Hepatocyte (in vitro differentiated cells): ENCODE measurements around the gene RPLP1. TPM values are rescaled to one million over a fixed set of nuclear protein-coding genes. Genes with fewer than 3 reads are reported as not detected.

Experiments used
- DNase-seq: peaks from one replicate; pipeline ENCODE4 v3.0.0-alpha.2; 2016; ENCODE audit warnings: low spot score
- H2AFZ ChIP-seq: fragments of 200-600 bp; sonication (generic); 2 replicates; pipeline ENCODE4 v1.6.0; 2016; ENCODE audit warnings: antibody characterized with exemption, mild to moderate bottlenecking
- H3K27ac ChIP-seq: fragments of 200-600 bp; sonication (generic); 2 replicates; pipeline ENCODE4 v1.5.1; 2016; ENCODE audit warnings: mild to moderate bottlenecking
- H3K27me3 ChIP-seq: fragments of 200-600 bp; sonication (generic); 2 replicates; pipeline ENCODE4 v1.6.1; 2016
- H3K36me3 ChIP-seq: fragments of 200-600 bp; sonication (generic); replicated peaks from 2 replicates; pipeline ENCODE4 v1.5.1; 2016; ENCODE audit warnings: low read depth; ENCODE audit not compliant: insufficient read depth
- H3K4me1 ChIP-seq: fragments of 200-600 bp; sonication (generic); 2 replicates; pipeline ENCODE4 v1.5.1; 2016; ENCODE audit warnings: mild to moderate bottlenecking, moderate library complexity; ENCODE audit not compliant: insufficient read depth
- H3K4me2 ChIP-seq: fragments of 200-600 bp; sonication (generic); 2 replicates; pipeline ENCODE4 v1.6.0; 2016
- H3K4me3 ChIP-seq: fragments of 200-600 bp; sonication (generic); 2 replicates; pipeline ENCODE4 v1.5.1; 2016; ENCODE audit warnings: mild to moderate bottlenecking
- H3K79me2 ChIP-seq: fragments of 200-600 bp; sonication (generic); 2 replicates; pipeline ENCODE4 v1.6.0; 2017; ENCODE audit warnings: mild to moderate bottlenecking
- H3K9me2 ChIP-seq: fragments of 200-600 bp; sonication (generic); replicated peaks from 2 replicates; pipeline ENCODE4 v1.6.0; 2017; ENCODE audit warnings: mild to moderate bottlenecking; ENCODE audit not compliant: insufficient read depth
- H3K9me3 ChIP-seq: fragments of 200-600 bp; sonication (generic); 2 replicates; pipeline ENCODE4 v1.5.1; 2016; ENCODE audit warnings: low read depth, mild to moderate bottlenecking
- H4K20me1 ChIP-seq: fragments of 200-600 bp; sonication (generic); 2 replicates; pipeline ENCODE4 v1.6.0; 2016; ENCODE audit warnings: mild to moderate bottlenecking; ENCODE audit not compliant: insufficient read depth, poor library complexity, severe bottlenecking
- CTCF ChIP-seq: fragments of 200-600 bp; sonication (generic); IDR thresholded peaks from 2 replicates; pipeline ENCODE4 v1.5.1; 2016; ENCODE audit warnings: antibody characterized with exemption, mild to moderate bottlenecking; ENCODE audit not compliant: poor library complexity
- EZH2 ChIP-seq: fragments of 200-600 bp; sonication (generic); IDR thresholded peaks from 2 replicates; pipeline ENCODE4 v1.6.1; 2016; ENCODE audit warnings: antibody characterized with exemption, mild to moderate bottlenecking, borderline replicate concordance
- EZH2phosphoT487 ChIP-seq: fragments of 200-600 bp; sonication (generic); IDR thresholded peaks from one replicate; pipeline ENCODE4 v1.6.1; 2018; ENCODE audit warnings: antibody characterized with exemption, mild to moderate bottlenecking, low read depth, moderate library complexity; ENCODE audit not compliant: unreplicated experiment, severe bottlenecking
- WGBS: methylation state at CpG from one replicate; pipeline ENCODE4 v1.1.6; 2016; ENCODE audit warnings: low lambda C conversion rate; ENCODE audit errors: missing lambda C conversion rate; 5-methylcytosine and 5-hydroxymethylcytosine counted together
- polyA plus RNA-seq: library from polyadenylated mRNA; unstranded; fragments of >200 nt; fragmentation: Nextera tagmentation; extraction: Ambion mirVana; gene quantifications from 2 replicates; pipeline ENCODE4 v1.2.1, GENCODE V29; 2016
- total RNA-seq: library from RNA; depleted of rRNA; stranded (reverse); fragments of >200 nt; gene quantifications from 2 replicates; pipeline ENCODE4 v1.2.3, GENCODE V29; 2014

Gene RPLP1
- total and polyA plus RNA-seq, 2 experiments from 2014 or later, result 210 to 884 TPM

GRCh38 chr15:69472562-69472961 is 19.9 kb downstream of the RPLP1 start:
- no peak for DNase-seq
- Histone ChIP-seq H3K9me2 (no peaks in the 10 kb centered on the region), H3K27ac (no peak overlapping the region), H3K79me2 (no peaks in the 10 kb centered on the region), H3K27me3 (no peaks in the 10 kb centered on the region), H4K20me1 (no peaks in the 10 kb centered on the region), H3K9me3 (no peaks in the 10 kb centered on the region), H3K4me2 (no peak overlapping the region), H3K4me3 (no peak overlapping the region), H2AFZ (no peak overlapping the region), H3K4me1 (peaks cover 20% of the 10 kb centered on the region), H3K36me3 (no peaks in the 10 kb centered on the region)
- WGBS, result 72% methylated on average over 6 of the region's 6 CpGs
- TF ChIP-seq EZH2, result no peak
- TF ChIP-seq CTCF, result no peak
- no peak for TF ChIP-seq EZH2phosphoT487

- WGBS, result 74% methylated on average over 5 of the region's 5 CpGs
- Histone ChIP-seq H3K9me3 (no peaks in the 10 kb centered on the region), H3K27ac (no peak overlapping the region), H3K36me3 (no peaks in the 10 kb centered on the region), H3K4me3 (no peak overlapping the region), H3K9me2 (no peaks in the 10 kb centered on the region), H3K79me2 (no peaks in the 10 kb centered on the region), H3K4me1 (peaks cover 9% of the 10 kb centered on the region), H3K4me2 (no peak overlapping the region), H2AFZ (no peak overlapping the region), H4K20me1 (no peaks in the 10 kb centered on the region), H3K27me3 (no peaks in the 10 kb centered on the region)
- TF ChIP-seq EZH2 (no peak), CTCF (no peak), EZH2phosphoT487 (no peak)
- DNase-seq, result no peak
These were observed 21.7 kb downstream of the RPLP1 start for GRCh38 chr15:69474291-69474690.

- Histone ChIP-seq H3K27me3 (no peaks in the 10 kb centered on the region), H3K36me3 (no peaks in the 10 kb centered on the region), H4K20me1 (no peaks in the 10 kb centered on the region), H3K9me3 (no peaks in the 10 kb centered on the region), H2AFZ (no peak overlapping the region), H3K4me2 (no peak overlapping the region), H3K4me3 (no peak overlapping the region), H3K79me2 (no peaks in the 10 kb centered on the region), H3K9me2 (no peaks in the 10 kb centered on the region), H3K4me1 (peaks cover 4% of the 10 kb centered on the region), H3K27ac (no peak overlapping the region)
- 74% methylated on average over 7 of the region's 7 CpGs for WGBS
- DNase-seq, result no peak
- TF ChIP-seq EZH2 (no peak), EZH2phosphoT487 (no peak), CTCF (no peak)
These were observed 22.3 kb downstream of the RPLP1 start for GRCh38 chr15:69474846-69475455.
